Immature natural killer cell (primary cell): ENCODE data around the gene C11orf98. TPM values are rescaled to one million over a fixed set of nuclear protein-coding genes. Genes with fewer than 3 reads are reported as not detected.

Experiments used
- DNase-seq, 3 donors: peaks; one replicate each; pipeline ENCODE4 v3.0.0; 2022; ENCODE audit warnings: mixed read lengths in 1 of 3
- H3K27ac Mint-ChIP-seq, 6 donors: one replicate each; pipeline ENCODE4 v1.8.0; 2020; ENCODE audit warnings: mixed read lengths in 6 of 6, mild to moderate bottlenecking in 5 of 6, inconsistent platforms in 4 of 6, moderate library complexity in 3 of 6
- H3K27me3 Mint-ChIP-seq, 3 donors: one replicate each; pipeline ENCODE4 v1.8.0; 2020 to 2021; ENCODE audit warnings: low read depth in 3 of 3, mild to moderate bottlenecking in 3 of 3, mixed read lengths in 3 of 3, moderate library complexity in 3 of 3, inconsistent platforms in 1 of 3
- H3K36me3 Mint-ChIP-seq, 3 donors: one replicate each; pipeline ENCODE4 v1.8.0; 2020; ENCODE audit warnings: mixed read lengths in 3 of 3, inconsistent platforms in 2 of 3, mild to moderate bottlenecking in 2 of 3
- H3K4me1 Mint-ChIP-seq, 2 donors: one replicate each; pipeline ENCODE4 v1.8.0; 2020; ENCODE audit warnings: inconsistent platforms in 2 of 2, mild to moderate bottlenecking in 2 of 2, mixed read lengths in 2 of 2, moderate library complexity in 1 of 2
- H3K4me3 Mint-ChIP-seq, 5 donors: one replicate each; pipeline ENCODE4 v1.8.0; 2020; ENCODE audit warnings: mild to moderate bottlenecking in 5 of 5, mixed read lengths in 5 of 5, inconsistent platforms in 3 of 5, moderate library complexity in 3 of 5
- H3K9me3 Mint-ChIP-seq, 6 donors: one replicate each; pipeline ENCODE4 v1.8.0; 2020; ENCODE audit warnings: mild to moderate bottlenecking in 6 of 6, mixed read lengths in 6 of 6, inconsistent platforms in 4 of 6, moderate library complexity in 3 of 6
- polyA plus RNA-seq, 3 donors: library from polyadenylated mRNA; unstranded; fragments of 300-500 nt; fragmentation: Illumina TruSeq; gene quantifications; one replicate each; pipeline ENCODE4 v1.2.3, GENCODE V29; 2021

C11orf98 gene
- 100 to 1,000 TPM; 125 to 152 (median 136) TPM for polyA plus RNA-seq

DNA sequence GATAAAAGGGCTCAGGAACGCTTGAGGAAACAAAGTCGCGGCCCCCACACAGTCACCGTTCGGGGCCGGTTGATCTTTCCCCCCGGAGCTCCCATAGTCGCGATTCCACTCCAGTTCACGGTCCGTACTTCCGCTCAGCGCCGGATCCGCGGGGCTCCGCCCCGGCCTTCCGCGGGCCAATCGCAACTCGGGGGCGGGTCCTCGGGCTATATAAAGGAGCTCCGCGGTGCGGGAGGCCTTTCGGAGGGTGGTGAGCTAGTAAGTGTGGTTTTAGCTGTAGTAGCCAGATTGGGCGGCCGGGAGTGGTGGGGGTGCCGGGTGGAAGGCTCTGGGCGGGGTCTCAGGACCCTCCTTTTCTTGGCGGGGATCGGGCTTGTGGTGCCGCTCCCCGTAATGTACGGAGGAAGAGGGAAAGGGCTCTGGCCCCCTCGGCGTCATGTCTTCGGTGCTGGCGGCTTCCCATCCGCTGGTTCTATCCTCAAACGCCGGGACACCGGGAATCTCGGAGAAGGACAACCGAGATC lies at the start of gene C11orf98, which contains the start of gene CSKMT:
Gene C11orf98, minus strand, starts transcription at position 136 of the 524 bp plus-strand sequence. Its CDS starts 41 bp downstream, at position 95.
Gene CSKMT, plus strand, starts transcription at position 238 of the 524 bp plus-strand sequence. CDS start 568 bp downstream, outside the sequence.
- DNase-seq: peak; percentile 94 to 96 (median 95)
- H3K27ac Mint-ChIP-seq: peak within 1 kb of the TSS; percentile 86 to 95 (median 93)
- H3K4me1 Mint-ChIP-seq: peaks cover 34 to 56% of the 10 kb centered on the region in 2 donors
- H3K27me3 Mint-ChIP-seq: peaks cover 8 to 12% (median 11%) of the 10 kb centered on the region in 3 donors
- peaks cover 3 to 9% (median 3%) of the 10 kb centered on the region in 3 donors for H3K36me3 Mint-ChIP-seq
- H3K9me3 Mint-ChIP-seq: no peaks in the 10 kb centered on the region
- peak within 1 kb of the TSS; percentile 90 to 95 (median 91) for H3K4me3 Mint-ChIP-seq

GRCh38 chr11:62713343-62713742 lies 48.3 kb upstream of the C11orf98 start:
- Mint-ChIP-seq H3K9me3 (no peaks in the 10 kb centered on the region), H3K27me3 (peaks cover 2 to 6% (median 4%) of the 10 kb centered on the region in 3 donors), H3K36me3 (peaks cover 15 to 39% (median 29%) of the 10 kb centered on the region in 3 donors), H3K4me1 (peaks cover 30 to 52% of the 10 kb centered on the region in 2 donors), H3K4me3 (no peak overlapping the region), H3K27ac (peak overlapping the region; percentile 28 to 90 (median 71))
- DNase-seq: no peak

DNA sequence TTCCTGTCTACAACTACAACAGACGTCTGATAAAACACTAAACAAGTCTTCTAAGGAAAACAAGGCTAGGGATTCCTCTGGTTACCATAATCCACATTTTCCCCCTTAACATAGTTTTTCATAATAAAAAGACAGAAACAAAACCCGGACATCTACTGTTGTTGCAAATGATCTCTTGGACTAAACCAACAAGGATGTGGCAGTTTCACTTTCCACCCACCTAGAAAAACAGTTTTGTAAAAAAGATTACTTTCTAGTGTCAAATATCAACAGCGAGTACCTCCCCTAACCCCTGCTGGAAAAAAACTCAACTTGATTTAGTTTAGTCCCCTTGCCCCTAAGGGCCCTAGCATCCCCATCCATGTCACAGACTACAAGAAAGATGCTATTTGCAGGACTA lies 47.9 kb upstream of the C11orf98 start:
- peaks cover 11 to 34% (median 25%) of the 10 kb centered on the region in 3 donors for H3K36me3 Mint-ChIP-seq
- H3K9me3 Mint-ChIP-seq: no peaks in the 10 kb centered on the region
- DNase-seq: no peak
- H3K27me3 Mint-ChIP-seq: peaks cover 2 to 6% (median 4%) of the 10 kb centered on the region in 3 donors
- peaks cover 30 to 53% of the 10 kb centered on the region in 2 donors for H3K4me1 Mint-ChIP-seq
- H3K4me3 Mint-ChIP-seq: peak overlapping the region in 2 of 5 donors; percentile 13
- peak overlapping the region; percentile 18 to 90 (median 71) for H3K27ac Mint-ChIP-seq

DNA sequence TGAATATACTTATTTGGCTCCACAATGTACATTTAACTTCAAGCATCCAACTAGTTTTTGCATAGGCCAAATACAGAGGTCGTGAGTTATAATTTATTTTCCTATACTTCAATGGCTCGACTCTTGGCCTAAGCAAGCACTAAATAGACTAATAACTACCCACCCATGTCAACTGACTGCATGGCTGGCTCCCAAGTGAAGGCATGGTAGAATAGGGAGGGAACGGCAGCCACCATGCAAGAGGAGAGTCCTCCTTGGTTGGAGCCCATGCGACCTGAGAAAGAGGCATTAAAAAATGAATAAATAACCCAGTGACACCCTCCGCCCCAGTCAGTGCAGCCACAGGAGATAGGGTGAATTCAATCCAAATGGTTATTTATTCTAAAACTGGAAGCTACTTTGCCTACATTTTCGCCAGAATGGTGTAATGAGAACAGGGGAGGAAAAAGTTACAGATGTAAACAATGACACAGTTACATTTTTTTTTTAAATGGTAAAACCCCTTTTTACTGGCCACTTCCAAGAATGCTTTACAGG lies 47.3 kb upstream of the C11orf98 start:
- no peak for DNase-seq
- Mint-ChIP-seq H3K27me3 (peaks cover 2 to 6% (median 4%) of the 10 kb centered on the region in 3 donors), H3K27ac (peak overlapping the region; percentile 26 to 90 (median 74)), H3K9me3 (no peaks in the 10 kb centered on the region), H3K4me3 (peak overlapping the region in 1 of 5 donors; percentile 15), H3K4me1 (peaks cover 33 to 53% of the 10 kb centered on the region in 2 donors), H3K36me3 (peaks cover 10 to 32% (median 23%) of the 10 kb centered on the region in 3 donors)

DNA sequence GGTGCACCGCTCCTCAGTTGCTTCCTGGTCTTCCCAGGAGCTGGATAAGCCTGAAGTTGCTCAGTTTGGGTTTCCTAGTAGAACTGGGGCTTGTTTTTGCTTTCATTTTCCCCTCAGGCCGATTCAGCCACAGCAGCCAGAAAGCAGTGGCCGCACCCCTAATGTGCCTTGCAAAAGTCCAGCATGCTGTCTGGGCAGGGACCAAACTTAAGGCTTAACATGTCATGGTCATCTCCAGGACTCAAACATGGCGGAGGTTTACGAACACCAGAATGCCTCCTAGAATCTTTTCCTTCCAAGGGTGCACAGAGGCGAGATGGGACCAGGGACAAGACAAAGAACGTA lies 45.0 kb upstream of the C11orf98 start:
- peaks cover 49 to 68% of the 10 kb centered on the region in 2 donors for H3K4me1 Mint-ChIP-seq
- peaks cover 4 to 11% (median 5%) of the 10 kb centered on the region in 3 donors for H3K36me3 Mint-ChIP-seq
- H3K9me3 Mint-ChIP-seq: no peaks in the 10 kb centered on the region
- DNase-seq: no peak
- peak overlapping the region; percentile 94 to 98 (median 97) for H3K27ac Mint-ChIP-seq
- H3K27me3 Mint-ChIP-seq: peaks cover 2 to 11% (median 8%) of the 10 kb centered on the region in 3 donors
- peak overlapping the region; percentile 91 to 96 (median 93) for H3K4me3 Mint-ChIP-seq

DNA sequence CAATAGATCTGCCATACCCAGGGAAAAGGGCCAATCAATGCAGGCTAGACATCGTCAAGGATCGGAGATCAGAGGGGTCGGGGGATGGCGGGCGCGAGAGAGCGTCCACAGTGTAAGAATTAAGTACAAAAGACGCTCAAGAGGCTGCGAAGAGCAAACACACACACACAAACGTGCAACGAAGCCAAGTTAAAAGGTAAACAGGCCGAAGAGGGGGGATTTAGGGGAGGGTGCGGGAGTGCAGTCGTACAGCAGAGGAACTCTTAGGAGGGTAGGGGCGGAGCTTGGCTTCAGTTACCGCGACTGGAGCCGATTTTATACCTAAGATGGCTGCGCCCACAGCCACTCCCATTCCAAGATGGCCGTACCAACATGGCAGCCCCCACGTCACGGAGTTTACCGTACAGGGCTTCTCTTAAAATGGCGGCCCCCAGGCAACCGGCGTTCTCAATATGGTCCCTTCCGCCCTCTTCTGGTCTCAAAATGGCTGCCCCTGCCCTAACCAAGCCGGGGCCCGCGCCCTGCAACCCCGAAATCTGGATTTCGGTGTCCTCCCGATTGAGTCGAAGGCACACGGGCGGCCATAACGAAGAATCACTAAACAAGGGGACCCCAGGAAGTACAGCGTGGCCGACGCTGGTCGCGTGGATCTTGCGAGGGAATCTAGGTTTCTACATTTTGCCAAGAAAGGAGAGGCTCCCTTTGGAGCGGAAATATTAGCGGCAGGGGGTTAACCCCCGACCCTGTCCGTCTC lies 44.4 kb upstream of the C11orf98 start:
- peaks cover 2 to 11% (median 8%) of the 10 kb centered on the region in 3 donors for H3K27me3 Mint-ChIP-seq
- H3K4me3 Mint-ChIP-seq: peak overlapping the region; percentile 91 to 96 (median 93)
- peak; percentile 95 to 96 (median 96) for DNase-seq
- peak overlapping the region; percentile 94 to 98 (median 97) for H3K27ac Mint-ChIP-seq
- peaks cover 4 to 7% (median 5%) of the 10 kb centered on the region in 3 donors for H3K36me3 Mint-ChIP-seq
- no peaks in the 10 kb centered on the region for H3K9me3 Mint-ChIP-seq
- peaks cover 49 to 69% of the 10 kb centered on the region in 2 donors for H3K4me1 Mint-ChIP-seq

DNA sequence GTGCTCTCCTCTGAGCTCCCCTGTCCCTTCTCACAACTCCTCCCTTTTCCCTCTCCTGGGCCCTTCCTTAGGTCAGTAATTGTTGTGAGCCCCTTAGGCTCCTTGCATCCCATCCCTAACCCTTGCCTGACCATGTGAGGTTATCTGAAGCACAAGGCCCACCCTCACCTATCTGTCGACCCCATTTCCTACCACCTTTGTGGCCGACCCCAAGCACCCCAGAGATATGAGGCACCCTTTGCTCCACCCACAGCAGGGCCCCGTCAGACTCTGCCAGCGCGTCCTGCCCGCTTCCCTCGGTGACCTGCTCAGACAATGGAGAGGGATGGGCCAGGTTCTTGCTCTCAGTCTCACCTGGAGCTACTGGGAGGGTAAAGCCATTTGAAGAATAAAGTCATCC lies 43.8 kb upstream of the C11orf98 start:
- Mint-ChIP-seq H3K4me3 (peak overlapping the region; percentile 91 to 96 (median 93)), H3K9me3 (no peaks in the 10 kb centered on the region), H3K27me3 (peaks cover 2 to 11% (median 8%) of the 10 kb centered on the region in 3 donors), H3K27ac (peak overlapping the region; percentile 94 to 98 (median 97)), H3K36me3 (peaks cover 4 to 7% (median 5%) of the 10 kb centered on the region in 3 donors), H3K4me1 (peaks cover 49 to 69% of the 10 kb centered on the region in 2 donors)
- DNase-seq: no peak

DNA sequence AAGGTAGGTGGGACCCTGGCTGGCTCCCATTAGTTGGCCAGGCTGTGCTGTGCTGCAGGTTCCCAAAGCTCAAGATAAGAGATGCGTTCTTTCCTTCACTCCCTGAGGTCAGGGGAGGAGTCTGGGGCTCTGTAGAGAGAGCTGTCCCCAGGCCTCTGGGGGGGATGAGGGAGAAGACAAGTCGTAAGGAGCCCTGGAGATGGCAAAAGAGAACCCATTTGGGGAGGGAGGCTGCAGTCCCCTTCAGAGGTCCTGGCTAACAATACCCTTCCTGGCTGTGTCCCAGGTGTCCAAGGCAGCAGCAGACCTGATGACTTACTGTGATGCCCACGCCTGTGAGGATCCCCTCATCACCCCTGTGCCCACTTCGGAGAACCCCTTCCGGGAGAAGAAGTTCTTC lies 43.4 kb upstream of the C11orf98 start:
- H3K27me3 Mint-ChIP-seq: peaks cover 2 to 11% (median 8%) of the 10 kb centered on the region in 3 donors
- peaks cover 1 to 5% (median 5%) of the 10 kb centered on the region in 3 donors for H3K36me3 Mint-ChIP-seq
- H3K27ac Mint-ChIP-seq: peak overlapping the region; percentile 94 to 98 (median 97)
- no peaks in the 10 kb centered on the region for H3K9me3 Mint-ChIP-seq
- no peak for DNase-seq
- H3K4me3 Mint-ChIP-seq: peak overlapping the region; percentile 91 to 96 (median 93)
- peaks cover 48 to 66% of the 10 kb centered on the region in 2 donors for H3K4me1 Mint-ChIP-seq

- Mint-ChIP-seq H3K27ac (peak within 1 kb of the TSS; percentile 94 to 98 (median 97)), H3K4me1 (peaks cover 47 to 56% of the 10 kb centered on the region in 2 donors), H3K27me3 (peaks cover 2 to 11% (median 8%) of the 10 kb centered on the region in 3 donors), H3K9me3 (no peaks in the 10 kb centered on the region), H3K36me3 (peaks cover 0 to 5% (median 3%) of the 10 kb centered on the region in 3 donors), H3K4me3 (peak within 1 kb of the TSS; percentile 91 to 96 (median 93))
- DNase-seq: no peak
Observed at GRCh38 chr11:62707277-62707861, 42.4 kb upstream of the C11orf98 start, which contains the start of the genes BSCL2 and GNG3. Gene BSCL2, minus strand, starts transcription at chr11:62707424. Its CDS starts 229 bp downstream, at chr11:62707195. Gene GNG3, plus strand, starts transcription at chr11:62707676. Its CDS starts 620 bp downstream, at chr11:62708296.

- Mint-ChIP-seq H3K4me3 (peak overlapping the region; percentile 87 to 91 (median 90)), H3K36me3 (peaks cover 0 to 3% (median 0%) of the 10 kb centered on the region in 3 donors), H3K27ac (peak overlapping the region; percentile 76 to 92 (median 89)), H3K4me1 (peaks cover 47 to 51% of the 10 kb centered on the region in 2 donors), H3K27me3 (peaks cover 2 to 11% (median 8%) of the 10 kb centered on the region in 3 donors), H3K9me3 (no peaks in the 10 kb centered on the region)
- no peak for DNase-seq
Observed at GRCh38 chr11:62706850-62707247, 41.8 kb upstream of the C11orf98 start.

- Mint-ChIP-seq H3K27me3 (peaks cover 2 to 11% (median 8%) of the 10 kb centered on the region in 3 donors), H3K4me1 (peaks cover 47 to 51% of the 10 kb centered on the region in 2 donors), H3K9me3 (no peaks in the 10 kb centered on the region), H3K27ac (peak overlapping the region; percentile 87 to 95 (median 92)), H3K36me3 (peaks cover 0 to 3% (median 0%) of the 10 kb centered on the region in 3 donors), H3K4me3 (peak overlapping the region; percentile 87 to 91 (median 90))
- DNase-seq: peak; percentile 93 to 94 (median 93)
Observed at GRCh38 chr11:62705880-62706849, 41.2 kb upstream of the C11orf98 start.

- no peak for DNase-seq
- peaks cover 2 to 11% (median 8%) of the 10 kb centered on the region in 3 donors for H3K27me3 Mint-ChIP-seq
- H3K4me1 Mint-ChIP-seq: peaks cover 46 to 49% of the 10 kb centered on the region in 2 donors
- peaks cover 0 to 3% (median 0%) of the 10 kb centered on the region in 3 donors for H3K36me3 Mint-ChIP-seq
- peak overlapping the region; percentile 87 to 91 (median 90) for H3K4me3 Mint-ChIP-seq
- H3K27ac Mint-ChIP-seq: peak overlapping the region; percentile 86 to 95 (median 90)
- H3K9me3 Mint-ChIP-seq: no peaks in the 10 kb centered on the region
Observed at GRCh38 chr11:62705413-62705812, 40.4 kb upstream of the C11orf98 start.
